ENCODE data around the gene RNF169.

Gene RNF169

GRCh38 chr11:74713686-74714085 lies 35.0 kb upstream of the RNF169 start:
- H3K27me3 ChIP-seq (ENCODE audit: insufficient read depth, low read depth, severe bottlenecking) = no peaks in the 10 kb centered on the region
- no peaks in the 10 kb centered on the region for H3K9me3 ChIP-seq (ENCODE audit: severe bottlenecking)
- H3K36me3 ChIP-seq = no peaks in the 10 kb centered on the region
- no peak for DNase-seq
- no peak overlapping the region for H3K27ac ChIP-seq
- TF ChIP-seq CTCF (IDR thresholded peaks at IDR 0.05; ENCODE audit: low read depth, low read length) = no peak
- H3K4me3 ChIP-seq (ENCODE audit: low read depth, low read length) = no peak overlapping the region

- Histone ChIP-seq H3K27me3 (ENCODE audit: insufficient read depth, low read depth, severe bottlenecking) (no peaks in the 10 kb centered on the region), H3K9me3 (ENCODE audit: severe bottlenecking) (no peaks in the 10 kb centered on the region), H3K36me3 (no peaks in the 10 kb centered on the region), H3K27ac (no peak overlapping the region), H3K4me3 (ENCODE audit: low read depth, low read length) (no peak overlapping the region)
- TF ChIP-seq CTCF (IDR thresholded peaks at IDR 0.05; ENCODE audit: low read depth, low read length) = no peak
- no peak for DNase-seq
These were observed 33.7 kb upstream of the RNF169 start for GRCh38 chr11:74714904-74715303.

GRCh38 chr11:74717221-74717969 lies 31.3 kb upstream of the RNF169 start:
- no peak overlapping the region for H3K4me3 ChIP-seq (ENCODE audit: low read depth, low read length)

GRCh38 chr11:74719011-74719410 lies 29.6 kb upstream of the RNF169 start:
- Histone ChIP-seq H3K27ac (no peak overlapping the region), H3K36me3 (no peaks in the 10 kb centered on the region), H3K27me3 (ENCODE audit: insufficient read depth, low read depth, severe bottlenecking) (no peaks in the 10 kb centered on the region), H3K4me3 (ENCODE audit: low read depth, low read length) (no peak overlapping the region), H3K9me3 (ENCODE audit: severe bottlenecking) (no peaks in the 10 kb centered on the region)
- DNase-seq = no peak
- TF ChIP-seq CTCF (IDR thresholded peaks at IDR 0.05; ENCODE audit: low read depth, low read length) = no peak

More at GRCh38 chr11:74717221-74717969, 31.3 kb upstream of the RNF169 start:
- DNase-seq = no peak
- Histone ChIP-seq H3K27ac (no peak overlapping the region), H3K36me3 (no peaks in the 10 kb centered on the region), H3K27me3 (ENCODE audit: insufficient read depth, low read depth, severe bottlenecking) (no peaks in the 10 kb centered on the region), H3K9me3 (ENCODE audit: severe bottlenecking) (no peaks in the 10 kb centered on the region)
- TF ChIP-seq CTCF (IDR thresholded peaks at IDR 0.05; ENCODE audit: low read depth, low read length) = no peak

GRCh38 chr11:74720596-74721478 lies 27.8 kb upstream of the RNF169 start:
- no peaks in the 10 kb centered on the region for H3K9me3 ChIP-seq (ENCODE audit: severe bottlenecking)
- no peak for DNase-seq
- no peak overlapping the region for H3K27ac ChIP-seq
- TF ChIP-seq CTCF (IDR thresholded peaks at IDR 0.05; ENCODE audit: low read depth, low read length) = no peak
- H3K4me3 ChIP-seq (ENCODE audit: low read depth, low read length) = no peak overlapping the region
- H3K27me3 ChIP-seq (ENCODE audit: insufficient read depth, low read depth, severe bottlenecking) = no peaks in the 10 kb centered on the region
- no peaks in the 10 kb centered on the region for H3K36me3 ChIP-seq

Data from WERI-Rb-1 (cell line).